ENCODE results near the gene LMX1A. TPM values are rescaled to one million over a fixed set of nuclear protein-coding genes. Genes with fewer than 3 reads are reported as not detected.
A peak's percentile ranks its signal among the peaks of the same experiment; 100 is the strongest.

LMX1A gene
- total and polyA plus RNA-seq, 9 donors: 0.37 to 2.2 (median 0.84) TPM

- peaks cover 5% of the 10 kb centered on the region for H3K27me3 ChIP-seq (ENCODE audit: control insufficient read depth, insufficient read depth, low read length)
- peak; percentile 68 for DNase-seq
- H3K4me3 ChIP-seq (ENCODE audit: low read length): no peak overlapping the region
- no CpG with 5 or more reads among the region's 2 CpGs for WGBS (ENCODE audit: insufficient coverage)
- no peaks in the 10 kb centered on the region for H3K9me3 ChIP-seq (replicated peaks; ENCODE audit: control insufficient read depth, low read depth, low read length)
- peaks cover 14% of the 10 kb centered on the region for H3K4me1 ChIP-seq (ENCODE audit: control insufficient read depth, insufficient read depth, low read length)
- H3K36me3 ChIP-seq (ENCODE audit: control insufficient read depth, insufficient read depth, low read length): no peaks in the 10 kb centered on the region
- peak overlapping the region; percentile 17 for H3K27ac ChIP-seq (ENCODE audit: low read length)
These were observed 31.0 kb upstream of the LMX1A start for GRCh38 chr1:165387505-165387904.

GRCh38 chr1:165383599-165384405, 27.3 kb upstream of the LMX1A start:
- Histone ChIP-seq H3K4me3 (ENCODE audit: low read length) (no peak overlapping the region), H3K27ac (ENCODE audit: low read length) (peak overlapping the region; percentile 71), H3K27me3 (ENCODE audit: control insufficient read depth, insufficient read depth, low read length) (peaks cover 5% of the 10 kb centered on the region), H3K4me1 (ENCODE audit: control insufficient read depth, insufficient read depth, low read length) (peaks cover 14% of the 10 kb centered on the region), H3K36me3 (ENCODE audit: control insufficient read depth, insufficient read depth, low read length) (no peaks in the 10 kb centered on the region), H3K9me3 (replicated peaks; ENCODE audit: control insufficient read depth, low read depth, low read length) (no peaks in the 10 kb centered on the region)
- peak; percentile 65 for DNase-seq
- 46% methylated on average over 3 of the region's 5 CpGs for WGBS (ENCODE audit: insufficient coverage)

DNA sequence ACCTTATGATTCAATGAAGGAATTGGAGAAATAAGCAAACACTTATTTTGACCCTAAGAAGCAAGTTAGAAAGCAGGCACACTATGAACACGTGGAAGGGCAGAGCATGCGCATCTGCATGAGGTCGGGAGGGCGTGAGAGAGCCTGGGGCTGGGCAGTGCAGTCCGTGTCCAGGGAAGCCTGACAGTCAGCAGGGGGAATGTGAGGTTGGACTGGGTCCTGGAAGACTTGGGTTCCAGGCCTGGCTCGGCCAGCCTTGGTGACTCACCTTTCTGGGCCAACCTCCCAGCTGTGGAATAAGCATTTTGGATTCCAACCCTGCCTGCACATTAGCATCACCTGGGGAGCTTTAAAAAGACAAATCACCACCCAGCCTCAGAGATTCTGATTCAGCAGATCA, 26.6 kb upstream of the LMX1A start:
- DNase-seq: peak; percentile 90
- H3K4me3 ChIP-seq (ENCODE audit: low read length): no peak overlapping the region
- H3K27ac ChIP-seq (ENCODE audit: low read length): peak overlapping the region; percentile 71
- no peaks in the 10 kb centered on the region for H3K9me3 ChIP-seq (replicated peaks; ENCODE audit: control insufficient read depth, low read depth, low read length)
- peaks cover 5% of the 10 kb centered on the region for H3K27me3 ChIP-seq (ENCODE audit: control insufficient read depth, insufficient read depth, low read length)
- peaks cover 14% of the 10 kb centered on the region for H3K4me1 ChIP-seq (ENCODE audit: control insufficient read depth, insufficient read depth, low read length)
- WGBS (ENCODE audit: insufficient coverage): 26% methylated on average over 5 of the region's 6 CpGs
- H3K36me3 ChIP-seq (ENCODE audit: control insufficient read depth, insufficient read depth, low read length): no peaks in the 10 kb centered on the region

GRCh38 chr1:165381745-165382505, 25.4 kb upstream of the LMX1A start:
- no CpG with 5 or more reads among the region's 6 CpGs for WGBS (ENCODE audit: insufficient coverage)
- H3K27ac ChIP-seq (ENCODE audit: low read length): no peak overlapping the region
- peaks cover 2% of the 10 kb centered on the region for H3K27me3 ChIP-seq (ENCODE audit: control insufficient read depth, insufficient read depth, low read length)

DNA sequence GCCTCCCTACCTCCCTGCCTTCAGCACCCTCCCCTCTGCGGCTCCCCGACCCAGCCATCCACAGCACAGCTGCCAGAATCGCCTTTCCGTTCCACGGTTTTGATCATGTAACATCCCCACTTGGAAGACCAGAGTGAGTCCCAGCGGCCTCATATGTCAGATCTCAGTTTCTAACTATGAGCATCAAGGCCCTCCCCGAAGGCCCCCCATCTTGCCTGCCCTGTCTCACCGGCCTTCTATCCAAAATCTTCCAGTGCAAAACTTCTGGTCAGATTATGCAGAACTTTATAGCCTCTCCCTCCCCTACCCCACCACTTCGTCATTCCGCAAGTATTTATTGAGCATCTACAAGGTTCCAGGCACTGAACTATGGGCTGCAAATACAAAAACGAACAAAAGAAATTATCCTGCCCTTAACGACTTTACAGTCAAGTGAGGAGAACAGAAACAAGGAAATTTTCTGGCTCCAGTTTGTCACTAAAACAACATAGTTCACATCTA, 20.3 kb upstream of the LMX1A start:
- Histone ChIP-seq H3K27me3 (ENCODE audit: control insufficient read depth, insufficient read depth, low read length) (peaks cover 13% of the 10 kb centered on the region), H3K36me3 (ENCODE audit: control insufficient read depth, insufficient read depth, low read length) (no peaks in the 10 kb centered on the region), H3K27ac (ENCODE audit: low read length) (peak overlapping the region; percentile 95), H3K4me3 (ENCODE audit: low read length) (peak overlapping the region; percentile 30), H3K9me3 (replicated peaks; ENCODE audit: control insufficient read depth, low read depth, low read length) (no peaks in the 10 kb centered on the region), H3K4me1 (ENCODE audit: control insufficient read depth, insufficient read depth, low read length) (peaks cover 15% of the 10 kb centered on the region)
- 3% methylated on average over 8 of the region's 12 CpGs for WGBS (ENCODE audit: insufficient coverage)
- DNase-seq: no peak

More at GRCh38 chr1:165381745-165382505, 25.4 kb upstream of the LMX1A start:
- Histone ChIP-seq H3K9me3 (replicated peaks; ENCODE audit: control insufficient read depth, low read depth, low read length) (no peaks in the 10 kb centered on the region), H3K4me1 (ENCODE audit: control insufficient read depth, insufficient read depth, low read length) (peaks cover 15% of the 10 kb centered on the region), H3K36me3 (ENCODE audit: control insufficient read depth, insufficient read depth, low read length) (no peaks in the 10 kb centered on the region), H3K4me3 (ENCODE audit: low read length) (no peak overlapping the region)
- no peak for DNase-seq

- Histone ChIP-seq H3K4me1 (ENCODE audit: control insufficient read depth, insufficient read depth, low read length) (peaks cover 15% of the 10 kb centered on the region), H3K27me3 (ENCODE audit: control insufficient read depth, insufficient read depth, low read length) (peaks cover 13% of the 10 kb centered on the region), H3K36me3 (ENCODE audit: control insufficient read depth, insufficient read depth, low read length) (no peaks in the 10 kb centered on the region), H3K4me3 (ENCODE audit: low read length) (peak overlapping the region; percentile 30), H3K9me3 (replicated peaks; ENCODE audit: control insufficient read depth, low read depth, low read length) (no peaks in the 10 kb centered on the region), H3K27ac (ENCODE audit: low read length) (peak overlapping the region; percentile 95)
- WGBS (ENCODE audit: insufficient coverage): under 1% methylated on average over 38 of the region's 46 CpGs
- peak; percentile 99 for DNase-seq
These were observed 19.7 kb upstream of the LMX1A start for GRCh38 chr1:165376041-165376810.

DNA sequence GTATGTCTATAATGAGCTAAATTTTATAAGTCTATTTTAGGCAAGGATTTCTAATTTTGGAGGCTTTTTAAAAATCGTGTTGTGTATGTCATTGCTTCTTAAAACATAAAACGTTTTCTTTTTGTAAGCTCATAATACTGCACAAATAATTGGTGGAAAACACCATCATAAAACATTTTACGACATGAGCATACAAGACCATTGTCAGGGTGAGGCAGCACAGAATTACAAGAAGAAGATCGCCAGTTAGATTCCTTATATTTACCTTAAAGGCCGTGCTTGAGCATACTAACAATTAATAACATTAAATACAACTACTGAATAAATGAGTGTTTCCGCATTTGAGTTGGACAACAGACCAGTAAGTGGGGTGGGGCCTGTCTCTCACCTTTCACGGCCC, 19.1 kb upstream of the LMX1A start:
- Histone ChIP-seq H3K4me3 (ENCODE audit: low read length) (peak overlapping the region; percentile 30), H3K4me1 (ENCODE audit: control insufficient read depth, insufficient read depth, low read length) (peaks cover 15% of the 10 kb centered on the region), H3K27me3 (ENCODE audit: control insufficient read depth, insufficient read depth, low read length) (peaks cover 13% of the 10 kb centered on the region), H3K27ac (ENCODE audit: low read length) (peak overlapping the region; percentile 95), H3K36me3 (ENCODE audit: control insufficient read depth, insufficient read depth, low read length) (no peaks in the 10 kb centered on the region), H3K9me3 (replicated peaks; ENCODE audit: control insufficient read depth, low read depth, low read length) (no peaks in the 10 kb centered on the region)
- no peak for DNase-seq
- WGBS (ENCODE audit: insufficient coverage): 13% methylated on average over 1 of the region's 7 CpGs

DNA sequence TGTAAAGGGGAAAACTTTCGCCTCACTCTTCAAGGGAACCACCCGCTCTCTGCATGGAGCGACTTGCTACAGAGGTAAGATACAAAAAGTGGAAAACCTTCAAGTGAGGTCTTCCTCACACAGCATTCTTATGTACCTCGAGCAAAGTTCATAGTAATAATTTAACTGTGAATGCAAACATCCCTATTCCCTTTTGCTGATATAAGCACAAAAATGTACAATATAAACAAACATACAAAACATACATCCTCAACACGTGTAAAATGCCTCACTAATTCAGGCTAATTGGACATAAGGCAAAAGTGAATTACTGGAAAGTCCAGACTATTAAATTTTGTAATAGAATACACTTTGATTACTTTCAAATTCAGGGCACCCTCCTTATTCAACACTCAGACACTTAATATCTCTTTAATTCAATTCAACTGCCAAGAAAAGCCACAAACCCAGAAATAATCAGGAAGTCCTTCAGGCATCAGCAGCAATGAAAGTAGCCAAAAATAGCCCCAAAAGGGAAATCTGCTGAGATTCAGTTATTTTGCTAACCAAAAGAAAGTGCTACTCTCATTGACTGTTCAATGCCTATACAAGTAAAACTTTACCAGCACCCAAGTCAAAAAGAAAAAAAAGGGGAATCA, 15.2 kb upstream of the LMX1A start:
- Histone ChIP-seq H3K9me3 (replicated peaks; ENCODE audit: control insufficient read depth, low read depth, low read length) (no peaks in the 10 kb centered on the region), H3K27me3 (ENCODE audit: control insufficient read depth, insufficient read depth, low read length) (peaks cover 14% of the 10 kb centered on the region), H3K4me1 (ENCODE audit: control insufficient read depth, insufficient read depth, low read length) (peaks cover 12% of the 10 kb centered on the region), H3K4me3 (ENCODE audit: low read length) (no peak overlapping the region), H3K36me3 (ENCODE audit: control insufficient read depth, insufficient read depth, low read length) (no peaks in the 10 kb centered on the region), H3K27ac (ENCODE audit: low read length) (no peak overlapping the region)
- no CpG with 5 or more reads among the region's 5 CpGs for WGBS (ENCODE audit: insufficient coverage)
- peak; percentile 63 for DNase-seq

- peak; percentile 55 for DNase-seq
- WGBS (ENCODE audit: insufficient coverage): 18% methylated on average over 8 of the region's 9 CpGs
These were observed 12.8 kb upstream of the LMX1A start for GRCh38 chr1:165369255-165369848.

More at GRCh38 chr1:165369255-165369848, 12.8 kb upstream of the LMX1A start:
- no peaks in the 10 kb centered on the region for H3K9me3 ChIP-seq (replicated peaks; ENCODE audit: control insufficient read depth, low read depth, low read length)
- no peaks in the 10 kb centered on the region for H3K36me3 ChIP-seq (ENCODE audit: control insufficient read depth, insufficient read depth, low read length)
- peaks cover 13% of the 10 kb centered on the region for H3K27me3 ChIP-seq (ENCODE audit: control insufficient read depth, insufficient read depth, low read length)
- peaks cover 11% of the 10 kb centered on the region for H3K4me1 ChIP-seq (ENCODE audit: control insufficient read depth, insufficient read depth, low read length)
- H3K4me3 ChIP-seq (ENCODE audit: low read length): no peak overlapping the region
- no peak overlapping the region for H3K27ac ChIP-seq (ENCODE audit: low read length)
